PFSK-1 (cell line): ENCODE measurements around the gene CHDH.

ENCODE experiments used
- FOXP2 ChIP-seq: optimal IDR thresholded peaks from 2 replicates; pipeline ENCODE3; 2011; ENCODE audit warnings: borderline replicate concordance, control low read depth, inconsistent platforms; ENCODE audit not compliant: insufficient read depth; ENCODE audit errors: extremely low read length, extremely low read depth
- POLR2AphosphoS5 ChIP-seq: IDR thresholded peaks from 2 replicates; pipeline ENCODE4 v1.6.1; 2012; ENCODE audit warnings: low read depth, mild to moderate bottlenecking, control low read depth, low read length, moderate library complexity
- REST ChIP-seq, 2 experiments: IDR thresholded peaks; 2 replicates each; pipeline versions ENCODE4 v1.6.1 to v1.8.0; 2011 to 2012; ENCODE audit warnings: low read depth in 2 of 2, low read length in 2 of 2, control low read depth in 1 of 2, inconsistent platforms in 1 of 2, mild to moderate bottlenecking in 1 of 2, moderate library complexity in 1 of 2; ENCODE audit not compliant: insufficient read depth in 1 of 2
- SIN3A ChIP-seq: IDR thresholded peaks from 2 replicates; pipeline ENCODE4 v1.6.1; 2012; ENCODE audit warnings: mild to moderate bottlenecking, low read length, moderate library complexity, borderline replicate concordance; ENCODE audit not compliant: insufficient read depth
- TAF1 ChIP-seq: IDR thresholded peaks from 2 replicates; pipeline ENCODE4 v1.6.1; 2012; ENCODE audit warnings: low read length, control low read depth, borderline replicate concordance; ENCODE audit not compliant: insufficient read depth

Gene CHDH

DNA sequence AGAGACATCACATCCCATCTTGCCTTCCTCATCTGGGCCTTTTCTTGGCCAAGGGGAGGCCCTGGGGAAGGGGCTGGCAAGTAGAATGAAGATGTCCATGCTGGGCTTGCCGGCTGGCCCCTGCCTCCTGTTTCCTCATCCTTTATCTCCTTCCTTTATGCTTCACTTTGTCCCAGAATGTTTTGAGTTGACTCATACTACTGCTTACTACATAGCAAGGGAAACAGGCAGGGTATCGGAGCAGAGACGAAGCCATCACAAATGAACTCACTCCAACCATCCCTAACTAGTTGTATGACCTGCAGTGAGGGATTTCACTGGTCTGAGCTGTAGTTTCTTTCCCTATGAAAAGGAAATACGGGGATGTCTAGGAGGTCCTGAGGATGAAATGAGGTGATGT lies 66.0 kb downstream of the CHDH start:
- TF ChIP-seq TAF1, result no peak
- no peak for TF ChIP-seq SIN3A
- TF ChIP-seq POLR2AphosphoS5, result no peak
- TF ChIP-seq FOXP2, result no peak
- no peak for TF ChIP-seq REST (IDR thresholded peaks at IDR 0.05; ENCODE audit: insufficient read depth in 1 of 2, low read depth in 2 of 2, low read length in 2 of 2)

DNA sequence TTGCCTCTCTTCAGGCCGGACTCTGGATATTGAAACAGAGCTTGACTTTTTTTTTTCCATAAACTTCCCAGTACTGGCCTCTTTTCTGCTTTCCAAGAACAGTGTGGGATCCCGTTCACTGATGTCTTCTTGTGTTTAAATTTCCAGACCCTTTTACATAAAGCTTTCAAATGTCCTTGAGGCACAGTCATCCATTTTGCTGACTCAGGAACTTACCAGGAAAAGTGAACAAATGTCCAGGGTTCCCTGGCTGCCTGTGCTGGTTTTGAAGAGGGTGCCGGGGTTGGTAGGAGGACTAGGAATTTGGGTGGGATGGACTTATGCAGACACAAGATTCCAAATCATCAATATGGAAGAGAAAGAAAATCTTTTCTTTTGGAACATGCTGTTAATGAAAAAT lies 68.1 kb downstream of the CHDH start:
- TF ChIP-seq FOXP2 (no peak), SIN3A (no peak), REST (IDR thresholded peaks at IDR 0.05; ENCODE audit: insufficient read depth in 1 of 2, low read depth in 2 of 2, low read length in 2 of 2) (no peak), POLR2AphosphoS5 (no peak), TAF1 (no peak)

- no peak for TF ChIP-seq FOXP2
- no peak for TF ChIP-seq REST (IDR thresholded peaks at IDR 0.05; ENCODE audit: insufficient read depth in 1 of 2, low read depth in 2 of 2, low read length in 2 of 2)
Measured at GRCh38 chr3:53777468-53777867, 68.8 kb downstream of the CHDH start.

GRCh38 chr3:53776494-53777101 lies 69.6 kb downstream of the CHDH start:
- TF ChIP-seq SIN3A (no peak), REST (IDR thresholded peaks at IDR 0.05; ENCODE audit: insufficient read depth in 1 of 2, low read depth in 2 of 2, low read length in 2 of 2) (no peak), TAF1 (no peak), POLR2AphosphoS5 (no peak), FOXP2 (no peak)

DNA sequence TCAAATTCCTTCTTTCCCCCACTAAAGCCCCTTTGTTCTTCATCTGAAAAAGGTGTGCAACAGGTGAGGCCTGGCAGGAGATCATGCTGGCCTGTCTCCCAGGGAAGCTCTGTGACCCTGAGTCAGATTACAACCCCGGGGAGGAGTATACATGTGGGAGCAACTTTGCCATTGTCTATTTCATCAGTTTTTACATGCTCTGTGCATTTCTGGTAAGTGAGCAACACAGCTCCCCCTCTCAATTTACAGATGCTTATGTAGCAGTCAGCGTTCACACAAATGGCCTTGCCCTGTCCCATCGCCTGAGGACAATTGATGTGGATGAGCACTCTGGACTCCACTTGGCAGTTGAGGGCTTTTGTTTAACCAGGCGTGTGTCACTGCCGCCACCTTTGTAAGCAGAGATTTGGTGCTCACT lies 70.4 kb downstream of the CHDH start:
- TF ChIP-seq REST (IDR thresholded peaks at IDR 0.05; ENCODE audit: insufficient read depth in 1 of 2, low read depth in 2 of 2, low read length in 2 of 2) (no peak), FOXP2 (no peak), TAF1 (no peak), POLR2AphosphoS5 (no peak), SIN3A (no peak)
